Measurements from ENCODE around the gene PPM1K. TPM values are rescaled to one million over a fixed set of nuclear protein-coding genes. Genes with fewer than 3 reads are reported as not detected.

PPM1K gene
- total and polyA plus RNA-seq, 2 experiments from 2014 or later, result 9.1 to 12.0 TPM

- Histone ChIP-seq H3K79me2 (replicated peaks; ENCODE audit: insufficient read depth) (no peaks in the 10 kb centered on the region), H3K4me2 (no peak overlapping the region), H3K9me2 (ENCODE audit: insufficient read depth) (0 out of 2 replicates have a peak, but pooled peaks cover 7% of the 10 kb centered on the region), H3K27ac (ENCODE audit: low read depth) (no peak overlapping the region), H2AFZ (peak overlapping the region; percentile 43; the same call in 1 of the 2 replicates), H3K4me1 (ENCODE audit: insufficient read depth) (peaks cover 14% of the 10 kb centered on the region), H3K36me3 (ENCODE audit: insufficient read depth) (no peaks in the 10 kb centered on the region), H3F3A (replicated peaks; ENCODE audit: low read depth) (no peaks in the 10 kb centered on the region), H3K4me3 (no peak overlapping the region), H3K27me3 (ENCODE audit: insufficient read depth) (no peaks in the 10 kb centered on the region), H4K20me1 (replicated peaks; ENCODE audit: insufficient read depth) (no peaks in the 10 kb centered on the region)
- Mint-ChIP-seq H3K27me3 (ENCODE audit: insufficient read depth, low read depth, poor library complexity) (no peaks in the 10 kb centered on the region), H3K9me3 (peaks cover 9% of the 10 kb centered on the region; the same call in 2 of the 3 replicates), H3K4me1 (peaks cover 20% of the 10 kb centered on the region), H3K36me3 (ENCODE audit: low read depth) (peaks cover 3% of the 10 kb centered on the region; the same call in 2 of the 3 replicates), H3K4me3 (no peak overlapping the region), H3K27ac (no peak overlapping the region)
- no peak for ATAC-seq
- DNase-seq (ENCODE audit: low spot score), result no peak
- no peak for TF ChIP-seq ZNF331 (CRISPR knock-in tag; IDR thresholded peaks at IDR 0.05; ENCODE audit: low read depth)
- no peak for TF ChIP-seq CREB1 (CRISPR knock-in tag; IDR thresholded peaks at IDR 0.05; ENCODE audit: low read depth)
- TF ChIP-seq, protein P1, sequence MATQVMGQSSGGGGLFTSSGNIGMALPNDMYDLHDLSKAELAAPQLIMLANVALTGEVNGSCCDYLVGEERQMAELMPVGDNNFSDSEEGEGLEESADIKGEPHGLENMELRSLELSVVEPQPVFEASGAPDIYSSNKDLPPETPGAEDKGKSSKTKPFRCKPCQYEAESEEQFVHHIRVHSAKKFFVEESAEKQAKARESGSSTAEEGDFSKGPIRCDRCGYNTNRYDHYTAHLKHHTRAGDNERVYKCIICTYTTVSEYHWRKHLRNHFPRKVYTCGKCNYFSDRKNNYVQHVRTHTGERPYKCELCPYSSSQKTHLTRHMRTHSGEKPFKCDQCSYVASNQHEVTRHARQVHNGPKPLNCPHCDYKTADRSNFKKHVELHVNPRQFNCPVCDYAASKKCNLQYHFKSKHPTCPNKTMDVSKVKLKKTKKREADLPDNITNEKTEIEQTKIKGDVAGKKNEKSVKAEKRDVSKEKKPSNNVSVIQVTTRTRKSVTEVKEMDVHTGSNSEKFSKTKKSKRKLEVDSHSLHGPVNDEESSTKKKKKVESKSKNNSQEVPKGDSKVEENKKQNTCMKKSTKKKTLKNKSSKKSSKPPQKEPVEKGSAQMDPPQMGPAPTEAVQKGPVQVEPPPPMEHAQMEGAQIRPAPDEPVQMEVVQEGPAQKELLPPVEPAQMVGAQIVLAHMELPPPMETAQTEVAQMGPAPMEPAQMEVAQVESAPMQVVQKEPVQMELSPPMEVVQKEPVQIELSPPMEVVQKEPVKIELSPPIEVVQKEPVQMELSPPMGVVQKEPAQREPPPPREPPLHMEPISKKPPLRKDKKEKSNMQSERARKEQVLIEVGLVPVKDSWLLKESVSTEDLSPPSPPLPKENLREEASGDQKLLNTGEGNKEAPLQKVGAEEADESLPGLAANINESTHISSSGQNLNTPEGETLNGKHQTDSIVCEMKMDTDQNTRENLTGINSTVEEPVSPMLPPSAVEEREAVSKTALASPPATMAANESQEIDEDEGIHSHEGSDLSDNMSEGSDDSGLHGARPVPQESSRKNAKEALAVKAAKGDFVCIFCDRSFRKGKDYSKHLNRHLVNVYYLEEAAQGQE (IDR thresholded peaks at IDR 0.05; ENCODE audit: unreplicated experiment), result no peak
- TF ChIP-seq ZNF114 (CRISPR knock-in tag; IDR thresholded peaks at IDR 0.05), result no peak
- TF ChIP-seq STAT1 (IDR thresholded peaks at IDR 0.05; ENCODE audit: unreplicated experiment), result no peak
- TF ChIP-seq, protein P2, sequence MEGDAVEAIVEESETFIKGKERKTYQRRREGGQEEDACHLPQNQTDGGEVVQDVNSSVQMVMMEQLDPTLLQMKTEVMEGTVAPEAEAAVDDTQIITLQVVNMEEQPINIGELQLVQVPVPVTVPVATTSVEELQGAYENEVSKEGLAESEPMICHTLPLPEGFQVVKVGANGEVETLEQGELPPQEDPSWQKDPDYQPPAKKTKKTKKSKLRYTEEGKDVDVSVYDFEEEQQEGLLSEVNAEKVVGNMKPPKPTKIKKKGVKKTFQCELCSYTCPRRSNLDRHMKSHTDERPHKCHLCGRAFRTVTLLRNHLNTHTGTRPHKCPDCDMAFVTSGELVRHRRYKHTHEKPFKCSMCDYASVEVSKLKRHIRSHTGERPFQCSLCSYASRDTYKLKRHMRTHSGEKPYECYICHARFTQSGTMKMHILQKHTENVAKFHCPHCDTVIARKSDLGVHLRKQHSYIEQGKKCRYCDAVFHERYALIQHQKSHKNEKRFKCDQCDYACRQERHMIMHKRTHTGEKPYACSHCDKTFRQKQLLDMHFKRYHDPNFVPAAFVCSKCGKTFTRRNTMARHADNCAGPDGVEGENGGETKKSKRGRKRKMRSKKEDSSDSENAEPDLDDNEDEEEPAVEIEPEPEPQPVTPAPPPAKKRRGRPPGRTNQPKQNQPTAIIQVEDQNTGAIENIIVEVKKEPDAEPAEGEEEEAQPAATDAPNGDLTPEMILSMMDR (conservative IDR thresholded peaks at IDR 0.05; ENCODE audit: low read depth in 2 of 2), result no peak
- no peak for TF ChIP-seq NANOG (IDR thresholded peaks at IDR 0.05; ENCODE audit: borderline replicate concordance)
- TF ChIP-seq EZH2 (IDR thresholded peaks at IDR 0.05; ENCODE audit: low read depth, unreplicated experiment), result no peak
- TF ChIP-seq EZH2phosphoT487 (IDR thresholded peaks at IDR 0.05; ENCODE audit: unreplicated experiment), result no peak
- TF ChIP-seq JUNB (IDR thresholded peaks at IDR 0.05; ENCODE audit: unreplicated experiment), result no peak
- TF ChIP-seq, protein P3, sequence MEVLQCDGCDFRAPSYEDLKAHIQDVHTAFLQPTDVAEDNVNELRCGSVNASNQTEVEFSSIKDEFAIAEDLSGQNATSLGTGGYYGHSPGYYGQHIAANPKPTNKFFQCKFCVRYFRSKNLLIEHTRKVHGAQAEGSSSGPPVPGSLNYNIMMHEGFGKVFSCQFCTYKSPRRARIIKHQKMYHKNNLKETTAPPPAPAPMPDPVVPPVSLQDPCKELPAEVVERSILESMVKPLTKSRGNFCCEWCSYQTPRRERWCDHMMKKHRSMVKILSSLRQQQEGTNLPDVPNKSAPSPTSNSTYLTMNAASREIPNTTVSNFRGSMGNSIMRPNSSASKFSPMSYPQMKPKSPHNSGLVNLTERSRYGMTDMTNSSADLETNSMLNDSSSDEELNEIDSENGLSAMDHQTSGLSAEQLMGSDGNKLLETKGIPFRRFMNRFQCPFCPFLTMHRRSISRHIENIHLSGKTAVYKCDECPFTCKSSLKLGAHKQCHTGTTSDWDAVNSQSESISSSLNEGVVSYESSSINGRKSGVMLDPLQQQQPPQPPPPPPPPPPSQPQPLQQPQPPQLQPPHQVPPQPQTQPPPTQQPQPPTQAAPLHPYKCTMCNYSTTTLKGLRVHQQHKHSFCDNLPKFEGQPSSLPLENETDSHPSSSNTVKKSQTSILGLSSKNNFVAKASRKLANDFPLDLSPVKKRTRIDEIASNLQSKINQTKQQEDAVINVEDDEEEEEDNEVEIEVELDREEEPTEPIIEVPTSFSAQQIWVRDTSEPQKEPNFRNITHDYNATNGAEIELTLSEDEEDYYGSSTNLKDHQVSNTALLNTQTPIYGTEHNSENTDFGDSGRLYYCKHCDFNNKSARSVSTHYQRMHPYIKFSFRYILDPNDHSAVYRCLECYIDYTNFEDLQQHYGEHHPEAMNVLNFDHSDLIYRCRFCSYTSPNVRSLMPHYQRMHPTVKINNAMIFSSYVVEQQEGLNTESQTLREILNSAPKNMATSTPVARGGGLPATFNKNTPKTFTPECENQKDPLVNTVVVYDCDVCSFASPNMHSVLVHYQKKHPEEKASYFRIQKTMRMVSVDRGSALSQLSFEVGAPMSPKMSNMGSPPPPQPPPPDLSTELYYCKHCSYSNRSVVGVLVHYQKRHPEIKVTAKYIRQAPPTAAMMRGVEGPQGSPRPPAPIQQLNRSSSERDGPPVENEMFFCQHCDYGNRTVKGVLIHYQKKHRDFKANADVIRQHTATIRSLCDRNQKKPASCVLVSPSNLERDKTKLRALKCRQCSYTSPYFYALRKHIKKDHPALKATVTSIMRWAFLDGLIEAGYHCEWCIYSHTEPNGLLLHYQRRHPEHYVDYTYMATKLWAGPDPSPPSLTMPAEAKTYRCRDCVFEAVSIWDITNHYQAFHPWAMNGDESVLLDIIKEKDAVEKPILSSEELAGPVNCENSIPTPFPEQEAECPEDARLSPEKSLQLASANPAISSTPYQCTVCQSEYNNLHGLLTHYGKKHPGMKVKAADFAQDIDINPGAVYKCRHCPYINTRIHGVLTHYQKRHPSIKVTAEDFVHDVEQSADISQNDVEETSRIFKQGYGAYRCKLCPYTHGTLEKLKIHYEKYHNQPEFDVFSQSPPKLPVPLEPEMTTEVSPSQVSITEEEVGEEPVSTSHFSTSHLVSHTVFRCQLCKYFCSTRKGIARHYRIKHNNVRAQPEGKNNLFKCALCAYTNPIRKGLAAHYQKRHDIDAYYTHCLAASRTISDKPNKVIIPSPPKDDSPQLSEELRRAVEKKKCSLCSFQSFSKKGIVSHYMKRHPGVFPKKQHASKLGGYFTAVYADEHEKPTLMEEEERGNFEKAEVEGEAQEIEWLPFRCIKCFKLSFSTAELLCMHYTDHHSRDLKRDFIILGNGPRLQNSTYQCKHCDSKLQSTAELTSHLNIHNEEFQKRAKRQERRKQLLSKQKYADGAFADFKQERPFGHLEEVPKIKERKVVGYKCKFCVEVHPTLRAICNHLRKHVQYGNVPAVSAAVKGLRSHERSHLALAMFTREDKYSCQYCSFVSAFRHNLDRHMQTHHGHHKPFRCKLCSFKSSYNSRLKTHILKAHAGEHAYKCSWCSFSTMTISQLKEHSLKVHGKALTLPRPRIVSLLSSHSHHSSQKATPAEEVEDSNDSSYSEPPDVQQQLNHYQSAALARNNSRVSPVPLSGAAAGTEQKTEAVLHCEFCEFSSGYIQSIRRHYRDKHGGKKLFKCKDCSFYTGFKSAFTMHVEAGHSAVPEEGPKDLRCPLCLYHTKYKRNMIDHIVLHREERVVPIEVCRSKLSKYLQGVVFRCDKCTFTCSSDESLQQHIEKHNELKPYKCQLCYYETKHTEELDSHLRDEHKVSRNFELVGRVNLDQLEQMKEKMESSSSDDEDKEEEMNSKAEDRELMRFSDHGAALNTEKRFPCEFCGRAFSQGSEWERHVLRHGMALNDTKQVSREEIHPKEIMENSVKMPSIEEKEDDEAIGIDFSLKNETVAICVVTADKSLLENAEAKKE (CRISPR knock-in tag; IDR thresholded peaks at IDR 0.05), result no peak
- TF ChIP-seq, protein P4, sequence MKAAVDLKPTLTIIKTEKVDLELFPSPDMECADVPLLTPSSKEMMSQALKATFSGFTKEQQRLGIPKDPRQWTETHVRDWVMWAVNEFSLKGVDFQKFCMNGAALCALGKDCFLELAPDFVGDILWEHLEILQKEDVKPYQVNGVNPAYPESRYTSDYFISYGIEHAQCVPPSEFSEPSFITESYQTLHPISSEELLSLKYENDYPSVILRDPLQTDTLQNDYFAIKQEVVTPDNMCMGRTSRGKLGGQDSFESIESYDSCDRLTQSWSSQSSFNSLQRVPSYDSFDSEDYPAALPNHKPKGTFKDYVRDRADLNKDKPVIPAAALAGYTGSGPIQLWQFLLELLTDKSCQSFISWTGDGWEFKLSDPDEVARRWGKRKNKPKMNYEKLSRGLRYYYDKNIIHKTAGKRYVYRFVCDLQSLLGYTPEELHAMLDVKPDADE (IDR thresholded peaks at IDR 0.05), result no peak
- TF ChIP-seq POLR2AphosphoS5 (IDR thresholded peaks at IDR 0.05; ENCODE audit: low read depth), result no peak
Observed at GRCh38 chr4:88318751-88319350, 34.5 kb upstream of the PPM1K start.

Measured in GM23338 (cell line).